B cell (primary cell): ENCODE data around the gene CTR9. TPM values are rescaled to one million over a fixed set of nuclear protein-coding genes. Genes with fewer than 3 reads are reported as not detected.

Experiments used
- ATAC-seq: fragments of 200-7000 bp; cut with Tn5 transposase; one replicate; pipeline ENCODE4 v1.10.0; 2021; ENCODE audit warnings: low read depth, mild to moderate bottlenecking, moderate number of reproducible peaks, moderate library complexity
- CTCF ChIA-PET: fragments of 350-600 bp; sonication (Branson Sonifier 250); formaldehyde crosslinking; loops from one replicate; lab custom pipeline; 2021; ENCODE audit warnings: antibody characterized with exemption, inconsistent platforms; lab: Charles Lee
- POLR2A ChIA-PET: fragments of 350-600 bp; sonication (Branson Sonifier 250); formaldehyde crosslinking; loops from one replicate; lab custom pipeline; 2021; ENCODE audit warnings: antibody characterized with exemption; lab: Charles Lee
- DNase-seq: peaks from one replicate; pipeline ENCODE4 v3.0.0; 2013
- H2AFZ ChIP-seq: 2 replicates; pipeline ENCODE4 v1.6.1; 2012; ENCODE audit warnings: mild to moderate bottlenecking, low read depth, low read length; ENCODE audit not compliant: insufficient read depth, poor library complexity, severe bottlenecking
- H3K27ac ChIP-seq, 2 donors: 1 replicate in 1 of 2; 2 replicates in 1 of 2; pipeline ENCODE4 v1.5.1; 2012 to 2013; ENCODE audit warnings: low read length in 2 of 2, mild to moderate bottlenecking in 2 of 2, moderate library complexity in 1 of 2
- H3K27me3 ChIP-seq, 4 experiments: fragments of 200-600 bp in 1 of 4; sonication (generic) in 1 of 4; replicated peaks in 1 of 4; 1 replicate in 2 of 4; 2 replicates in 2 of 4; pipeline versions ENCODE4 v1.6.1 to v1.7.0; 2013 to 2016; ENCODE audit warnings: low read length in 3 of 4, mild to moderate bottlenecking in 2 of 4, mixed read lengths in 1 of 4, moderate library complexity in 1 of 4; ENCODE audit not compliant: insufficient read depth in 4 of 4, control insufficient read depth in 3 of 4; ENCODE audit errors: control extremely low read depth in 1 of 4
- H3K36me3 ChIP-seq, 2 experiments: replicated peaks in 1 of 2; 1 replicate in 1 of 2; 2 replicates in 1 of 2; pipeline versions ENCODE4 v1.6.1 to v1.7.1; 2013; ENCODE audit warnings: low read length in 1 of 2; ENCODE audit not compliant: insufficient read depth in 2 of 2, control insufficient read depth in 1 of 2; ENCODE audit errors: control extremely low read depth in 1 of 2, extremely low read depth in 1 of 2
- H3K4me1 ChIP-seq, 2 donors: fragments of 200-600 bp in 1 of 2; sonication (generic) in 1 of 2; 1 replicate in 1 of 2; 2 replicates in 1 of 2; pipeline versions ENCODE4 v1.5.1 to v1.6.1; 2013 to 2017; ENCODE audit warnings: low read length in 2 of 2; ENCODE audit not compliant: control insufficient read depth in 2 of 2, insufficient read depth in 2 of 2
- H3K4me2 ChIP-seq: replicated peaks from 2 replicates; pipeline ENCODE3; 2012; ENCODE audit warnings: mild to moderate bottlenecking, low read depth, low read length; ENCODE audit not compliant: poor library complexity, severe bottlenecking
- H3K4me3 ChIP-seq, 5 experiments: fragments of 200-600 bp in 1 of 5; sonication (generic) in 1 of 5; 1 replicate in 3 of 5; 2 replicates in 2 of 5; pipeline versions ENCODE4 v1.5.1 to v1.7.0; 2011 to 2016; ENCODE audit warnings: low read length in 4 of 5, mild to moderate bottlenecking in 4 of 5, low read depth in 2 of 5, control low read depth in 1 of 5, moderate library complexity in 1 of 5; ENCODE audit not compliant: insufficient read depth in 1 of 5; ENCODE audit errors: control extremely low read depth in 1 of 5, extremely low read depth in 1 of 5
- H3K79me2 ChIP-seq: fragments of 200-600 bp; sonication (generic); one replicate; pipeline ENCODE4 v1.6.0; 2016; ENCODE audit warnings: low read length; ENCODE audit not compliant: control insufficient read depth, insufficient read depth
- H3K9ac ChIP-seq: fragments of 200-600 bp; sonication (generic); 2 replicates; pipeline ENCODE4 v1.6.1; 2017; ENCODE audit warnings: mild to moderate bottlenecking, low read length, moderate library complexity
- H3K9me3 ChIP-seq, 3 donors: one replicate each; pipeline versions ENCODE4 v1.6.1 to v1.7.1; 2013; ENCODE audit warnings: low read length in 2 of 3; ENCODE audit not compliant: control insufficient read depth in 2 of 3, insufficient read depth in 1 of 3; ENCODE audit errors: control extremely low read depth in 1 of 3
- H4K20me1 ChIP-seq: 2 replicates; pipeline ENCODE4 v1.6.0; 2012; ENCODE audit warnings: mild to moderate bottlenecking, low read length; ENCODE audit not compliant: insufficient read depth, control insufficient read depth, poor library complexity, severe bottlenecking
- H3K27ac Mint-ChIP-seq: one replicate; pipeline ENCODE4 v1.8.0; 2021; ENCODE audit warnings: mixed read lengths
- H3K27me3 Mint-ChIP-seq: one replicate; pipeline ENCODE4 v1.8.0; 2021; ENCODE audit warnings: mixed read lengths
- H3K4me1 Mint-ChIP-seq: one replicate; pipeline ENCODE4 v1.8.0; 2021; ENCODE audit warnings: mixed read lengths
- H3K4me3 Mint-ChIP-seq: one replicate; pipeline ENCODE4 v1.8.0; 2021; ENCODE audit warnings: mixed read lengths
- H3K9me3 Mint-ChIP-seq: one replicate; pipeline ENCODE4 v1.8.0; 2022; ENCODE audit warnings: mixed read lengths; ENCODE audit not compliant: insufficient read depth
- EZH2 ChIP-seq: IDR thresholded peaks from 2 replicates; pipeline ENCODE4 v1.6.1; 2012; ENCODE audit warnings: borderline replicate concordance, low read depth, mild to moderate bottlenecking, moderate library complexity, low read length; ENCODE audit not compliant: insufficient read depth, poor library complexity, severe bottlenecking
- WGBS: methylation state at CpG from one replicate; pipeline ENCODE4 v1.1.5; 2013; ENCODE audit warnings: missing lambda C conversion rate; ENCODE audit not compliant: insufficient coverage; 5-methylcytosine and 5-hydroxymethylcytosine counted together
- intact Hi-C: fragments of 100-400 bp; cut with micrococcal nuclease; formaldehyde crosslinking; loops from one replicate; pipeline ENCODE4 v1.10.0; 2022
- polyA plus RNA-seq: library from polyadenylated mRNA; depleted of rRNA; stranded (reverse); fragments of >200 nt; gene quantifications from 2 replicates; pipeline ENCODE4 v1.2.3, GENCODE V29; 2012
- total RNA-seq, 2 donors: library from RNA; stranded (reverse); fragments of 120-200 nt in 1 of 2; gene quantifications; 1 replicate in 1 of 2; 2 replicates in 1 of 2; pipeline versions ENCODE4 v1.2.3 to v1.2.4, GENCODE V29; 2013 to 2022
- TF ChIP-seq, protein P1 (sequence below): fragments of 200-600 bp; IDR thresholded peaks from one replicate; pipeline ENCODE4 v1.8.0; 2022; ENCODE audit warnings: antibody characterized with exemption, mild to moderate bottlenecking

CTR9 gene
- total and polyA plus RNA-seq, 2 donors (not counting 1 experiment from before 2014, with no cell fraction given), result 9.0 to 46.7 TPM

DNA sequence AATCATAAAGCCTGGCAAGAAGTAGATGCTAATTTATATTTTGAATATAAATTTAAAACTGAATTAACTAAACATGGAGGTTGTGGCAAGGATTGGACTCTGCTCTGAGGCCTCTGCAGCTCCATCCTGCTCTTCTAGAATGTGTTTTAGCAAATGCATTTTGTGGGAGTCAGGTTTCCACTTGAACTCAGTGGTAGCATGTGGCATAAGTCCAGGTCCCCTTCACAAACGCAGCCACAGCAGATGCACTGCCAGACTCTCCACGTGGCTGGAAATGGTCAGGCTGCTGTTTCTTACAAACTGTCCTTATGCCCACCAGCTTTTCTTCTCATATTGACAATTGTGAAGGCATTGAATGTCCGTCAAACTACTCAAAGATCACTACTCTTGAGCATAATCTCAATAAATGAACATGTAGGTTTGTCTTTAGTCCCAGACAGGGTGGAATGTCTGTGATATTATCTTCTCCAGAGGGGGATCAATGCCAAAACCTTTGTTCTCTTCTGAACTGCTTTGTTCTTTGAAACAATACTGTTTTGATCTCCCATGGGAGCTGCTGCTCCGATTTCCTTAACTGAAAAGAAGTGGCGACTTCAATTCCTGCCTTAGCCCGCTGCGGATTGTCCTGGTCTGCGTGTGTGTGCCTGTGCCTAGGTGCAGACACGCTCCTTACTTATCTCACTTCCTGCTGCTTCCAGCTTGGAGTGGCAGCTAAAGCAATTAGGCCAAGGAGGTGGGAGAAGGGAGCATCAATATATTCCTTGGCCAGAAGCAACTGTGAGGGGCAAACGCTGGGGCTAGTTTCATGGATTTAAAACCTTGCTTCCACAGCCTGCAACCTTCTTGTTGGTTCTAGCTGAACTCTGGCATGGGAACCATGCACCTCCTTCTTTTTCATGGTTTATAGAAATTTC, 33.4 kb downstream of the CTR9 start:
- TF ChIP-seq, protein P1, sequence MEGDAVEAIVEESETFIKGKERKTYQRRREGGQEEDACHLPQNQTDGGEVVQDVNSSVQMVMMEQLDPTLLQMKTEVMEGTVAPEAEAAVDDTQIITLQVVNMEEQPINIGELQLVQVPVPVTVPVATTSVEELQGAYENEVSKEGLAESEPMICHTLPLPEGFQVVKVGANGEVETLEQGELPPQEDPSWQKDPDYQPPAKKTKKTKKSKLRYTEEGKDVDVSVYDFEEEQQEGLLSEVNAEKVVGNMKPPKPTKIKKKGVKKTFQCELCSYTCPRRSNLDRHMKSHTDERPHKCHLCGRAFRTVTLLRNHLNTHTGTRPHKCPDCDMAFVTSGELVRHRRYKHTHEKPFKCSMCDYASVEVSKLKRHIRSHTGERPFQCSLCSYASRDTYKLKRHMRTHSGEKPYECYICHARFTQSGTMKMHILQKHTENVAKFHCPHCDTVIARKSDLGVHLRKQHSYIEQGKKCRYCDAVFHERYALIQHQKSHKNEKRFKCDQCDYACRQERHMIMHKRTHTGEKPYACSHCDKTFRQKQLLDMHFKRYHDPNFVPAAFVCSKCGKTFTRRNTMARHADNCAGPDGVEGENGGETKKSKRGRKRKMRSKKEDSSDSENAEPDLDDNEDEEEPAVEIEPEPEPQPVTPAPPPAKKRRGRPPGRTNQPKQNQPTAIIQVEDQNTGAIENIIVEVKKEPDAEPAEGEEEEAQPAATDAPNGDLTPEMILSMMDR, result no peak
- TF ChIP-seq EZH2, result no peak
- H3K79me2 ChIP-seq, result no peaks in the 10 kb centered on the region
- Mint-ChIP-seq H3K4me3 (no peak overlapping the region), H3K27me3 (no peaks in the 10 kb centered on the region), H3K4me1 (no peaks in the 10 kb centered on the region), H3K27ac (no peak overlapping the region), H3K9me3 (no peaks in the 10 kb centered on the region)
- H4K20me1 ChIP-seq, result no peaks in the 10 kb centered on the region
- H2AFZ ChIP-seq, result no peak overlapping the region
- H3K4me1 ChIP-seq, result no peaks in the 10 kb centered on the region
- intact Hi-C loops, result no loop called here
- ATAC-seq, result no peak
- ChIA-PET POLR2A (interaction anchor here (1.6 kb wide), 1 partner anchor 25 kb away, joined by 3 read pairs; the partner anchor contains the start of gene EIF4G2), CTCF (interaction anchor here (1.1 to 4.5 kb wide), 2 partner anchors 7 to 14 kb away, joined by 4 to 22 read pairs; no protein-coding TSS in a partner anchor)
- H3K27me3 ChIP-seq, result no peaks in the 10 kb centered on the region
- no peak overlapping the region for H3K4me3 ChIP-seq
- H3K9me3 ChIP-seq, result no peaks in the 10 kb centered on the region
- H3K9ac ChIP-seq, result no peak overlapping the region
- no peaks in the 10 kb centered on the region for H3K36me3 ChIP-seq
- WGBS, result 93% methylated on average over 5 of the region's 10 CpGs
- DNase-seq, result no peak
- H3K4me2 ChIP-seq, result no peak overlapping the region
- no peak overlapping the region for H3K27ac ChIP-seq

DNA sequence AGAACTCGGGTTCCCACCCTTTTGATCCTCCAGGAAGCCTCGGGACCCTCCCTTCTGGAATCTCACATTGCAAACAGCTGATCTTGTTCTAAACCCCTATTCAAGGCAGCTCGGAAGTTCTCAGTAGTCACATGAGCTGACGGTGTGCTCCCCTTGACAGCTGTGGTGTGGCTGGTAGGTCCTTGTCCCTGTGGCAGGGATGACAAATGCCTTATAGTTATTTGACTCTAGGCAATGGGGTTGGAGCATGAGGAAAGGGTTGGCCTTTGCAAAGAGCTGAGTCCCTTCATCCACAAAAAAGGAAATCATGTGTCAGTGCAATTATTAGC, 34.1 kb downstream of the CTR9 start:
- no peaks in the 10 kb centered on the region for H4K20me1 ChIP-seq
- no peaks in the 10 kb centered on the region for H3K27me3 Mint-ChIP-seq
- ATAC-seq, result no peak
- H3K79me2 ChIP-seq, result no peaks in the 10 kb centered on the region
- no peak overlapping the region for H3K4me3 Mint-ChIP-seq
- H3K9me3 Mint-ChIP-seq, result no peaks in the 10 kb centered on the region
- H3K27ac Mint-ChIP-seq, result no peak overlapping the region
- H3K9me3 ChIP-seq, result no peaks in the 10 kb centered on the region
- no peak overlapping the region for H3K4me3 ChIP-seq
- H2AFZ ChIP-seq, result no peak overlapping the region
- ChIA-PET CTCF (interaction anchor here (1.1 kb wide), 1 partner anchor 15 kb away, joined by 4 read pairs; no protein-coding TSS in a partner anchor), POLR2A (no interaction called here)
- no peak for TF ChIP-seq EZH2
- TF ChIP-seq, protein P1, result no peak
- no peaks in the 10 kb centered on the region for H3K4me1 Mint-ChIP-seq
- H3K4me2 ChIP-seq, result no peak overlapping the region
- 92% methylated on average over 2 of the region's 4 CpGs for WGBS
- no peak for DNase-seq
- H3K27ac ChIP-seq, result no peak overlapping the region
- intact Hi-C loops, result no loop called here
- no peak overlapping the region for H3K9ac ChIP-seq
- no peaks in the 10 kb centered on the region for H3K27me3 ChIP-seq
- H3K36me3 ChIP-seq, result no peaks in the 10 kb centered on the region
- no peaks in the 10 kb centered on the region for H3K4me1 ChIP-seq
